Activated effector memory CD4-positive, alpha-beta T cell treated with anti-CD3 and anti-CD28 coated beads, Interleukin-2, amount 50 U/mL, for 16 hours (primary cell): ENCODE data around the gene GPC6.
"Not testable (repeated sequence)": the region's sequence is repeated elsewhere in the genome, so short reads cannot be mapped to it uniquely, and the experiment has no call there.

ENCODE experiments used
- DNase-seq: peaks from one replicate; pipeline ENCODE4 v3.0.0-alpha.2; 2020

GPC6 gene

DNA sequence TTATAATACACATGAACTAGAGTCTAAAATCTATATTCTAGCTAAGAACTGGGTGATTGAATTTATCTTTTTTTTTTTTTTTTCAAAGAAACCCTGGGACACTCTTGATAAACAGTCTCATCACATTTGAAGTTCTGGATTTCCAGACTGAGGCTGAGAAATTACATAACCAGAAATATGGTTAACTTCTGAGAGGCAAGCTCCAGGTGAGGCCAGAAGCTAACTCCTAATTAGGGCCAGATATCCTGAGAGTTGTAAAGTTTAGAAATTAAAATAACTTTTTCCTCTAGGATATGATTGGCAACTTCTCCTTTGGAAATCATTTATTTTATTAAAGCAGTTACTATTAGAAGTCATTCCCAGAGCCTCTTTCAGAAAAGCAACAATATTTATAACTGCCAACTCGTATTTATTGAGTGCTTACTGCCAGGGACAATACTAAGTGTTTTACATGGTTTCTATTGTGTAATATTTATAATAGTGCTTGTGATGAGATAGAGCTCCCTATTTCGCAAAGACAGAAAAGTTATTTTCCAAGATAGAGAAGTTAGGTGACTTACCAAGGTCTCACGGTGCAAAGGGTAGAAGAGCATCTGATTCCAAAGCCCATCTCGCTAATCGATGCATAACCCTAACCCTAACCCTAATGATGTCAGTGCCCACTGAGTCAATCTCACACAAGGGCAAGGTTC, 1065.2 kb downstream of the GPC6 start:
- DNase-seq, result no peak

DNA sequence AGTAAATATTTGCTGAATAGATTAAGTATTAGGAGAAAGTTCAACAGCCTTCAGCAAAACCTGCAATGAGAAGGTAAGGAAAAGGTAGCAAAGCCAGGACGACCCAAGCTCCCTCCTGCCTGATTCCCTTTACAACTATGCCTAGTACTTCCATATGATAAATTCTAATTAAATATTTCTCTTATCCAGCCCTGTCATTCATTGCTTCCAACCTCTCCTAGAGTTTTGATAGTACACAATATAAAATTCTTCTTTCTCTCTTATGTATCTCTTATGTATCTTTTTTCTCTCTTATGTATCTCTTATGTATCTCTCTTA, 1065.7 kb downstream of the GPC6 start:
- no peak for DNase-seq

DNA sequence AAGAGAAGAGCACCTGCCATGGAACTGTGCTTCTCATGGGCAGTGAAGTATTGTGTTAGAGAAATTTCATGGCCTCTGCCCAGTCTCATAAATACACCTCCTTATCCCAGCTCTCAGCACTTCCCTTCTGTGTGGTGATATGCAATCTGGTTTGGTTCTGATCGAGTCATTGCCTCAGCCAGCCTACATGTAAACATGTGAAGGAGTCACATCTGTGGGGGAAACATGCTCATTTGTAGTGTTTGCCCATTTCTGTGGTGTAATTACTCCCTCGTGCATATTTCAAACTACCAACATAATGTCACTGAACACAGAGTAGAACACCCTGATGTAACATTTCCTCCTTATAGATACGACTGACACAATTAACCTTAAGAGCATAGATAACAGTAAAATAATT, 1069.9 kb downstream of the GPC6 start:
- DNase-seq, result no peak

DNA sequence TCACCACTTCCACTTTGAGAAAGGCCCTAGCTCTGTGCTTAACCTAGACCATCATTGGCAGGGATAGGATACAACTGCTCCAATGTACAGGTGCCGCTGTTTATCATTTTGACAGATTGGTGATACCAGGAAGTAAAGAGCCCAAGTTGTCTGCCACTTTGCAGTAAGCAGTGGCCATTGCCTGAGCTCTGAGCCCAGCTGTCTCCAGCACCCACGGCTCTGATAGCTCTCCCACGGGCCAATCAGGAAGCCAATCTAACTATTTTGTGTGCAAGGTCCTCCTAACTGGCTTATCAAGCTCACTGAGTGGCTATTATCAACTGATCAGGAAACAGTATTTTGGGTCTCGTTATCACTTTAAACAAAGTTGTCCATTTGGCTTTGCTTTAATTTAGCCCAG, 1071.7 kb downstream of the GPC6 start:
- DNase-seq, result no peak

DNA sequence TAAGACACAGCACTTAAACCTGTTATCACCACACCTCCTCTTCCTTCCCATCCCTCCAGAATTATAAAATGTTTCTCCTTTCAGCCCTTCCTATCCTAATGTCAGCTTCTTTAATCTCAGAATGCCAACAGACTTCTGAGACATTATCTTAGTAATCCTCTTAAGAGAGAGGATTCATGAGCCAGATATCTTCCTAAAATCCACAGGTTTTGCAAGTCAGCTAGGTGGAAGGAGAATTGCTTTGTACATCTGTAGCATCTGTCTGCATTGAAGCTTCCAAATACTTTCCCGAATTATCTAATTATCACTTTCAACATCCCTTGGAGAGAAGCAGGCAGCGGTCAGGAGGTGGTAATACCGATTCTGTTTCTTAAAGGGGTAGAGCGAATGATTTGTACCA, 1073.8 kb downstream of the GPC6 start:
- DNase-seq, result no peak

DNA sequence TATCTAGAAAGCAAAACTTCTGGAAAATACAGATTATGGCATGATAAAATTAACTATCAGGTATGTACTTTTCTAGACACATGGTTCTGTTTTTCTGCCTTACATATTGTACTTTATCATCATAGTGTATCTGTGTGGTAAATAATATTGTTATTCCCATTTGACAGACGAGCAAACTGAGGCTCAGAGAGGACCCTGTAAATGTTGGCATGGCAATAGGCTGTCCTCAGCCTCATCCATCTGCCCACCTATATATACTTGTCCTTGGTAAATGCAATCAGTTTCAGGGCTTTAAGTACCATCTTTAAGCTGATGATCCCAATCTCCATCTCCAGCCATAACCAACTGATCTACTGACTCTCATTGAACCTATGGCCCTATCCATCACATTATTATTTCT, 1074.9 kb downstream of the GPC6 start:
- DNase-seq, result no peak

DNA sequence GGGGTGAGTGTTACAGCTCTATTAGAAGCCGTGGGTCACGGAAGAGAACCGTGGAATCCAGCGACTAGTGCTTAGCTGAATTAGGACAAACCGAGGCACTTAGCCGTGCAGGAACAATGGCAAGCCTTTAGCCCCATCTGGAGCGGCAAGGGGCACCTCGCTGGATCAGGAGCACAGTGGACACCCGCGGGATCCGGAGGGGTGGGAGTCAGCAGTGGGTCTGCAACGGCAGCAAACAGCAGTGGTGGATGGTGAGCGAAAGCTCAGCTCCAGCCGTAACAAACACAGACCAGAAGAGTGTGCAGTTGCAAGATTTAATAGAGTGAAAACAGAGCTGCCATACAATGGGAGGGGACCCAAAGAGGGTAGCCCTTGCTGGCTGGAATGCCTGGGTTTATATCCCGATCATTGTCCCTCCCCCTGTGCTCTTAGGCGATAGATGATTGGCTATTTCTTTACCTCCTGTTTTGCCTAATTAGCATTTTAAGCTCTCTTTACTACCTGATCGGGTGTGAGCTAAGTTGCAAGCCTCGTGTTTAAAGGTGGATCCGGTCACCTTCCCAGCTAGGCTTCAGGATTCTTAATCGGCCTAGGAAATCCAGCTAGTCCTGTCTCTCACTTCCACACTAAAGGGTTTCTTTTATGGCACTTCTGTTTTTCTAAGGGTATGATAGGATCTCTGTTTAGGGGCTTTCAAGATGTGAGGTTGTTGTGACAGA, 1076.4 kb downstream of the GPC6 start:
- not testable (repeated sequence) for DNase-seq

DNA sequence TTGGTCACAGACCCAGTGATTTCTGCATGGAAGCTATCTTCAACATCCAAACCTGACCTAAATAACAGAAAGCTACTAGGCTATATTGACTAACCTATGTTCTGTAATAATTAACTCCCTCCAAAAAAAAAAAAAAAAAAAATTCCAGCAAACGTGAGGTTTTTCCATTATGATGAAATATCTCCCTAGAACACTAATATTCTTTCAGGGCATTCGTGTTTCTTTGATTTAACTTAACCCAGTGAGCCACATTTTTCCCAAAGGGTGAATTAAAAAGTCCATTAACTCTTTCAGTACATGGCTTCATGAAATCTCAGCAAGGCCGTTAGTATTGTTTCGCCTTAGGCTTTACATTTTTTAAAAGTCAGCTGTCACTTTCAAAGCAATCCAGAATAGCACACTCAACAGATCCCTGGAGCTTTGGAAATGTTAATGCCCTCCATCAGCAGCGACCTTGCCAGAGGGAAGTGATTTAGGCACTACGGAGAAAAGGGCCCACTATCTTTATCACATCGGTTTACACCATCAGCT, 1077.1 kb downstream of the GPC6 start:
- no peak for DNase-seq

DNA sequence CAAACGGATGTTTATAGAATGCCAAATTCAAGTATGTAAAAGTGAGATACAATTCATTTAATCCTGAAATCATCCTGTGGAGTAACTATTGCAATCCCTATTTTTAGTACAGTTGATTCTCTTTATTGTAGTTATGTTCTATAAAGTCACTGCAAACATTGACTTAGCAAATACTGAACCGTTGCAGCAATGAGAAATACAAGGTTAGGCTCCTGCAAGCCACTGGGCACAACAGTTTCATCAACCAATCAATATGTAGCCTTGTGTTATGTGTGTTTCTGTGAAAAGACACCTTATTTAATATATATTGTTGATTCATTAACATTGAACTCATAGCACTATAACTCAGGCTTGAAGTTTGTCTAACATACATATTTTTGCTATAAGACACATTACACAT, 1078.4 kb downstream of the GPC6 start:
- no peak for DNase-seq

DNA sequence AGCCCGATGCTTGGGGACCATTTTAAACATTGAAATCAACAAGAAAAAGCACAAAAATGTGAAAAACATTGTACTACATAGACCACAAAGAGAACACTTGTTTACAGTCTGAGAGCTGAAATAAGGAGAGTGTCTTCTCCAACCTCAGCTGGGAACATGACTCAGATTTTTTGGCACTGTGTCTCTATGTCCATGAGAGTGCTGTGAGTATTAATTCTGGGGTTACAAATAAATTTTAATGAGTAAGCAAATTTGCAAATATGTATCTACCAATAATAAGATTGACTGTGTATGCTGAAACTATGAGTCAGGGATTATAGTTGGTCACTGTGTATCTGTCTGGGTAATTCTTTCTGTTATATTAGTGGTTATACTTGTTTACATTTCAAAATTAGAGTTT, 1078.9 kb downstream of the GPC6 start:
- DNase-seq, result no peak

DNA sequence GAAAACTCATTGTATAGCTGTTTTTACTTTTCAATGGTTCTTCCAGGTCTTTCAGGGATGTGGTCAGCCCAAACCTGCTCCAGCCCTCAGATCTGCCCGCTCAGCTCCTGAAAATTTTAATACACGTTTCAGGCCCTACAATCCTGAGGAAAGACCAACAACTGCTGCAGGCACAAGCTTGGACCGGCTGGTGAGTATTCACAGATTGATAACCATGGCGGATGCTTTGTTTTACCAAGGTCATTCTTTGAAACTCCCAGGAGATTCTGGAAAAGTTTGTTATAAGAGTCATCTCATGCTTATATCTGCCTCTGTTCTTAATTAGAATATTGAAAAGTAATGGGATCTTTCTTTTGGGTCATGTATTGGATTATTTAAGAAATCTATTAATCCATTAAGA, 1079.3 kb downstream of the GPC6 start:
- no peak for DNase-seq

DNA sequence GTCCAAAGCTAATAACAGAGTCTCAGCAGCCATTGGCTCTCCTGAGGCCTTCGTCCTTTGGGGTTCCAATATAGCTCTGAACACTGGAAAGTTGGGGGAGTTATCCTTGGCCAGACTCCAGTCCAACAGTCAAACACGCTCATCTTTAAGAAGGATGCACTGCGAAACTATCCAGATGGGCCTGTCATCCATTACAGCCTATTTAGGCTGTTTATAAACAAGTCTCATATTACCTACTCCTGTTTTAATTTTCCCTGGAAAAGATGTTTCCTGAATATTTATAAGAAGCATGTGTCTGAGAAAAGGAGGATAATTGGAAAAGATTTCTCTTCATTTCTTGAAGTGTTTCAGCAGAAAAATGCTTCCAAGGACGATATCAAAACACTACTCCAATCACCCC, 1082.2 kb downstream of the GPC6 start:
- no peak for DNase-seq

DNA sequence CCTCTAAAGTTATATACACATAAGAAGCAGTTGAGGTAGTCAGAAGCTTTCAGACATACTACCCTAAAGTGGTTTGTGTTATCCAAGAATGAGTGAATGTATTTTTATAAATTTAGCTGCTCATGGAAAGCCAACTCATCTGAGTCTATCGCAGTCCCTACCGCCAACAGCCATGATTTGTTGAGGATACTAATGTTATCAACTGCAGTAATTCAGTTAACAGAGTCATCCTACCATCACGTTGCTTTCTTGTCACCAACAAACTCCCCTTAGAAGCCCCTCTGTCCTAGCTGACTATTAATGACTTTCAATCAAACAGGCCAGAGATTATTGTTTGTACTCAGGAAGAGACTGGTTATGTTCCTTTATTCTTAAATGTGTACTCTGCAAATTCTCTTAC, 1083.0 kb downstream of the GPC6 start:
- DNase-seq, result no peak

DNA sequence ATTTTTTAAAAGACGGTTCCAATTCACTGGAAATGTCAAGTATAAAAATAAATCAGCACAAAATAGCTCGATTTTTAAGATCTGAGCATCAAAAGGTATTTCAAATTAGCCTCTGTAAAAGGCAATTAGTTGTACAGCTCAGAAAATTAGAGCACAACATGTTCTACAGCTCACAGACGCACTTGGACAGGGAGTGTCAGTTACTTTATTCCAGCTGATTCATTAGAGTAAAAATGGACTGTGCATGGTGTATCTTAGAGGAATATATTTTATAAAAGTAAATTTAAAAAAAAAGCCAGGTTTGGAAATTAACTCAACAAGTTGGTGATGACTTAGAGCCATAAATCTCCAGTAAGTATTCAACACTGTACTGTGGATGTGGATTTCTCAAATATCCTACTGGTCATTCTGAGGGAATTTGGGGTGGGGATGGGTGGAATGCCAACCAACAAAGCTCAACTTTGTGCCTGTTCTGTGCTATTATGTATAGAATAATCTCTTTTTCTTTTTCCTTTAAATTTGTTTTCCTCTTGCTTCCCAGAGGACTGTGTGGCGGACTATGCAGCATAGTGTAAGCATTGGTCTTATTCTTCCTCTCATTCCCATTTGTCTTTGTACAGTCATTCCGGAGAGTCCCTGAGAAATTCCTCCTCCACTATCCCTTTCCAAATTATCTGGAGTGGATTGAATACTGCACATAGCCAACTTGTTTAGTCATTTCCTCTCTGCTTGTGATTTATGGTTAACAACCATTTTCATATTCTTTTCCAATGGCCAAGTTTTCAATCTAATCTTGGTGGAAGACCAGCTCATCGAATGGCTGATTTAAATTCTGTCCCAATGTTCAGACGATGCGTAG, 1083.6 kb downstream of the GPC6 start:
- DNase-seq, result no peak

DNA sequence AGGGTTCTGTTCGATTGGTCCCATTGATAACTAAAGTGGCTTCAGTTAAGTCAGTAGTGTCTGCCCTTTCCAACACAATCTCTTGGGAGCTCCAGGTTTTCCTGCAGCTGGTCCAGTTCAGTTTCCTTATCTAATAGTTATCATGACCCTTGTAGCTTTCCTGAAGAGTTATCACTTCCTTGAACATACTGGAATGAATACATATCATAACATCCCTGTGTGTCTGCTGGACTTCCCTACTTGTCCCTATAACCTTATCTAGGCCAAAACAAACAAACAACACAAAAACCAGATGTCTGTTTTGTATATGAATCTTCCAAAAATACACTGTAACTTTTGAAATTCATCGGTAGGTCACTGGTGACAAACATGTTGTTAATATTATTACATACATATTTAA, 1085.3 kb downstream of the GPC6 start:
- no peak for DNase-seq

DNA sequence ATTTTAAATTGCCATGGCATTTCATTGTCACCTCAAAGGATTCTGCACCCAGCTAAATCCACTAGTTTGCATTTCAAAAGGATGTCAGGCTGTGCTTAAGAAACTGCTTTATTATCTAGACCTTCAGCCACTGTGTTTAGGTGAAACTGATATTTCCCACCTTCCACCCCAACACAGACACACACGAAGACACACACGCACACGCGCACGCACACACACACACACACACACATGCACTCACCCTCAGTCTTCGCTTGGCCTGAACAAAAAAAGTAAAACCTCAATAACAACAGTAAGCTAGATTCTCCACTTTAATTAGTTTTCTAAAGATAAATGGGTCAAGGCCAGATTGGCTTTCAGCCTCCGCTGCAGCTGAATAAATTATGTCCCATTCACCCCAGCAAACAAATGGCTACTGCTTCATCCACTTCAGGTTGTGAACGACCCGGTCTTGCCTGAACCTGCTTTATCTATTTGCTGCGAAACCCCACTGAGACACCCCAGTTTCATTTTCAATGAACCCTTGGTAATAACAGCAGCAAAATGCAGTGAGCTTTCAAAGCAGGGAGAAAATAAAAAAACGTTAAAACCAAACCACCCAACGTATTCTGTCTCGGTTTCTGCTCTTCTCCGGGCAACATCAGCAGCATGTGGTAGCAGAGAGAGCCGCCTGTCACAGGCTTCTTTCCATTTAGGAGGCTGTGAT, 1086.1 kb downstream of the GPC6 start:
- DNase-seq, result no peak

DNA sequence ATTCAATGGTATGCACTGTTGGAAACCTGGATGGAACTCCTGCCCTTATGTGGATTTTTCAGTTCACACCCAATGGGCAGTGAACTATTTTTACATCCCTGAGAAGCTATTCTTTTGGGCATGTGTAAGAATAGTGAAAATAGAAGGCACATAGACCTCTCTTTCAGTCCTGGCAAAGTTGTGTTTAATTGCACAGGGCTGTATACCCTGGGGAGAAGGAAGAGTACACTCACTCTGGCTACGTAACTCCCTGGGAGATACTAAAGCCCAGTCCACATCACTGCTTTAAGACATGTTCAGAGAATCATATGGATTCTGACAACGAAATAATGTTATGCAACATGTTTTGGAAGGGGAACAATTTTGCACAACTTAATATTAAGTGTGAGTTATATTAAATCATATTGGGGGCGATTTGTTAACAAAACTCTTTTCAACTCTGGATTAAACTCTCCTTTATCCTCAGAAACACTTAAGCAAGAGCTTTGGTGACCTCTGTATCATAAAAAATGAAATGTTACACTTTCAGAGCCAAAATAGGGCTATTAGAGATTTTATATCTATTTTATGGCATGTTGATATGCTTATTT, 1086.8 kb downstream of the GPC6 start:
- no peak for DNase-seq

DNA sequence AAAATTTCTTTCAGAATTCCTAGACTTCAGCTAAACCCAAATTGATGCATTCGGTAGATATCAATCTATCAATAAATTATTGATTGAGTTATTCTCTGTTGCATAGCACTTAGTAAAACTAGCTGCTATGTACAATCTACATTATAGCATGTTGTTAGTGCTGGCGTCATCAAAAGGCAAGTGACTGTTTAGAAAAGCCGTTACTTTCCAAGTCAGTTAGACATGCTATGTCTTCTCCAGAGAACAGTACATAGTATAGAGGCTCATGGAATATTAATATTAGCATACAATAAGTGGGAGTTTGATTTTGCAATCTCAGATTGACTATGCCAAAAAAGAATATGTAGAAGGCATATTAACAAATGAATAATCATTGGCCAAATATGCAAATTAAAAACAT, 1087.3 kb downstream of the GPC6 start:
- no peak for DNase-seq

DNA sequence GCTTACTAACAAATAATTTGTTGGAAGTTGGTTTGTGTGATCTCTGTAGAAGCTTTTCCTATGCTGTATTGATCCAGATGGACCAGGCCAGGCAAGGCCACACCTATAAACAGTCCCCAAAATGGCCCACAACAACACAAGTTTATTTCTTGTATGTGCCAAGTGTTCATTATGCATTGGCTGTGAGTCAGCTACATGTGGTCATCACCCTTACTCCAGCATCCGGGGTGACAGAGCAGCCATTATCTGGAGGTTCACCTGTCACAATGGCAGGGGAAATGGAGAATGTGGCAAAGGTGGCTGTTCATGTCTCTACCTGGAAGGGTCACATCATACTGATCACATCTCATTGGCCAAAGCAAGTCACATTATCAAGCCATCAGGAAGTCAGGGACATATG, 1088.6 kb downstream of the GPC6 start:
- DNase-seq, result no peak

DNA sequence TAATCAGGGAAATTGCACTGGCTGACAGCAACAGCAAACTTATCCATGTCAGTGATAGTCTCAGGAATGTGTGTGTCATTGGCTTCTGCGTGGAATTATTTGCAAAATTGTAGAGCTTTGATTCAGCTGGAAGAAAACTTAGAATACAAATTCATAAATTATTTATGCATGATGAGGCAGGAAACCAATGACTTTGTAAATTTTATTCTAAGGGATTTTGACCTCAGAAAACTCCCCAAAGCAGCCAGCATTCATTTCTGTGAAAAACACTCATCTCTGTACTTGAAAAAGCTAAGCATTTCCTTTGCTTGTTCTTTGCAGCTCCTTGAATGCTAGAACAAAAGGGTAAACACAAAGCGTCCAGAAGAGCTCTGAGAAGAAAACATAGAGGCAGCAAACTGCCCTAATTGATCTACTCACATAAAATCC, 1090.5 kb downstream of the GPC6 start:
- DNase-seq, result no peak

DNA sequence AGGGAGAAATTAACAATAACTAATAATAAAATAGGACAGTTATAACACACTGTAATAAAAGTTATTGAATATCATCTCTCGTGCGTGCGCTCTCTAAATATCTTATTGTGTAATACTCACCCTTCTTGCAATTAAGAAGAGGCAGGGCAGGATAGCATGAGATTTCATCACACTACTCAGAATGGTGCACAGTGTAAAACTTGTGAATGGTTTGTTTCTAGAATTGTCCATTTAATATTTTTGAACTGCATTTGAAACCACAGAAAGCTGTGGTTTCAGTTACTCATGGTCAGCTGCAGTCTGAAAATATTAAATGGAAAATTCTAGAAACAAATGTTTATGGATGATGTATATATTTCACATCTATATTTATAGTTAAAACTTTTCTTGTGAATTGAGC, 1091.8 kb downstream of the GPC6 start:
- no peak for DNase-seq

DNA sequence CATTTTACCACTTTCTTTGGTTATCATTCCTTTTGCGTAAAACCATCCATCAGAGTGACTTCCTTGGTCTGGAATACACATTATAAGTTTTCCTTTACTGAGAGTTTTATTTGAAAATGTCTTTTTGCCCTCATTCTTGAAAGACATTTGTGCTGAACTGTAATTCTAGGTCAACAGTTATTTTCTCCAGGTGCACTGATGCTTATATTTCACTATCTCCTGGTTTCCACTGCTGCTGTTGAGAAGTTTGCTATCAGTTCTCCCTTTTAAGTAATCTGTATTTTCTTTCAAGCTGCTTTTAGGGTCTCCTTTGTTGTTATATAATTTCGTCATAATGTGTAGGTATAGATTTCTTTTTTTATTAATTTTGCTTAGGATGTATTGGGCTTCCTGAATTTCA, 1092.9 kb downstream of the GPC6 start:
- no peak for DNase-seq
